GM12864 (cell line): ENCODE data around the gene SEMA7A.

Source experiments
- DNase-seq: peaks from one replicate; pipeline ENCODE4 v3.0.0-alpha.2; 2011; ENCODE audit warnings: low read depth
- H3K4me3 ChIP-seq: 2 replicates; pipeline ENCODE4 v1.5.1; 2011; ENCODE audit warnings: mild to moderate bottlenecking, low read depth, low read length, control low read depth
- CTCF ChIP-seq: IDR thresholded peaks from 2 replicates; pipeline ENCODE4 v1.5.1; 2011; ENCODE audit warnings: low read depth, mild to moderate bottlenecking, moderate library complexity, low read length, control low read depth, inconsistent platforms; ENCODE audit errors: missing control alignments

The SEMA7A gene

GRCh38 chr15:74397239-74398068 is 36.3 kb downstream of the SEMA7A start:
- H3K4me3 ChIP-seq = peak overlapping the region; percentile 33; the same call in 1 of the 2 replicates
- DNase-seq = no peak

GRCh38 chr15:74396445-74397238 is 37.1 kb downstream of the SEMA7A start:
- peak overlapping the region; percentile 33 for H3K4me3 ChIP-seq
- DNase-seq = peak; percentile 92
- no peak for TF ChIP-seq CTCF

More at GRCh38 chr15:74397239-74398068, 36.3 kb downstream of the SEMA7A start:
- no peak for TF ChIP-seq CTCF

GRCh38 chr15:74396146-74396438 is 37.7 kb downstream of the SEMA7A start:
- TF ChIP-seq CTCF = no peak
- DNase-seq = no peak
- H3K4me3 ChIP-seq = peak overlapping the region; percentile 23

GRCh38 chr15:74395319-74396145 is 38.2 kb downstream of the SEMA7A start:
- TF ChIP-seq CTCF = no peak
- no peak for DNase-seq
- peak overlapping the region; percentile 23 for H3K4me3 ChIP-seq

GRCh38 chr15:74394090-74394846 is 39.5 kb downstream of the SEMA7A start:
- no peak overlapping the region for H3K4me3 ChIP-seq
- TF ChIP-seq CTCF = no peak
- DNase-seq = no peak

- TF ChIP-seq CTCF = no peak
- DNase-seq = no peak
- no peak overlapping the region for H3K4me3 ChIP-seq
Observed at GRCh38 chr15:74393423-74393822, 40.3 kb downstream of the SEMA7A start.
